Pons (tissue), 1 donor: Measurements from ENCODE around the gene ZBTB16.

Source experiments
- DNase-seq: peaks from one replicate; pipeline ENCODE4 v3.0.0-alpha.2; 2016; ENCODE audit warnings: low spot score

Gene ZBTB16

DNA sequence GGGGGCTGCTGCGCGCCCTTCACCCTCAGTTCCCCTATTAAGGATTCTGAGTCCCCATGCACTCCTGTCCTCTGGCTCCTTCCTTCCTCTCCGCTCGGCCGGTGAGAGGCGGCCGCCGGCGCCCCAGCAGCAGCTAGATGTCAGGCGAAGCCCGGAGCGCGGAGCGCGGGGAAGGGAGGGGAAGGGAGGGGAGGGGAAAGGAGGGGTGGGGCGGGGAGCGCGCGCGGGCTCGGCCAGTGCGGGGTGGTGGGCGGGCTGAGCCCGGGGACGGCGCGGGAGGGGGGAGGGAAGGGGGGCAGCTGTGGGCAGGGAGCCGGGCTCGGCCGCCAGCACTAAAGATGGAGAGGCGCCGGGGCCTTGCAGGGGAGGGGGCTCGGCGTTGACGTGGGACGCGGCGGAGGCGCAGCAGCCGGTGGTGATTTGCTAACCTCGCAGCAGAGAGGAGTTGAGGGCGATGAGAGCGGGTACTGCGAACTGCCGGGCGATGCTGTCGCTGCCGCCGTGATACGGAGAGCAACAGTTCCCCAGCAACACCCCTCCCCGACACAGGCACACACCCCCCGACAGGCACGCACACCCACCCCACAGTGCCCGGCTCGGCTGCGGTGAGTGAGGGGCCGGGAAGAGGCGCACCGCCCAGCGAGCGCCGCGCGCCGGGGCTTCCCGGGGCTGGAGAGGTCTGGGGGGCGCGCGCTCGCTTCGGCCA is at the start of gene ZBTB16:
ZBTB16 (plus strand) TSS at position 434 of the 706 bp plus-strand sequence. CDS start 3,590 bp downstream, outside the sequence.
- peak; percentile 91 for DNase-seq

- DNase-seq: no peak
These were observed 48.6 kb upstream of the ZBTB16 start for GRCh38 chr11:114010931-114011330.

GRCh38 chr11:114011443-114011842 is 48.1 kb upstream of the ZBTB16 start:
- no peak for DNase-seq

DNA sequence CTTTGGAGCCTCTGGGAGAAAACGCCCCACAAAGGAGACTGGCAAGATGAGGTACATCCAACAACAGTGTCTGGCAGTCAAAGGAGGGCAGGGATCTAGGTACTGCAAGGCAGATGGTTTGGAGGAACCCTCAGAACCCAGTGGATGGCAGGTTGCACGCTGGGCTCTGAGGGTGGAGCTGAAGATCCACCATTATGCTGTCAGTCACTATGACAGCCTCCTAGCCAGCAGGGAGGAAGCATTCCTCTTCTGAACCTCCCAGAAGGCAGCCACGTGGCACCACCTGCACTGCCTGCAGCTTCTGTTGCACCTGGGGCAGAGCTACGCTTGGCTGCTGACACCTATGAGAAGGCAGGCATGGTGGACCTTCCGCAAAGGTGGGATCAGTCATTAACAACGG is 44.4 kb upstream of the ZBTB16 start:
- DNase-seq: no peak

DNA sequence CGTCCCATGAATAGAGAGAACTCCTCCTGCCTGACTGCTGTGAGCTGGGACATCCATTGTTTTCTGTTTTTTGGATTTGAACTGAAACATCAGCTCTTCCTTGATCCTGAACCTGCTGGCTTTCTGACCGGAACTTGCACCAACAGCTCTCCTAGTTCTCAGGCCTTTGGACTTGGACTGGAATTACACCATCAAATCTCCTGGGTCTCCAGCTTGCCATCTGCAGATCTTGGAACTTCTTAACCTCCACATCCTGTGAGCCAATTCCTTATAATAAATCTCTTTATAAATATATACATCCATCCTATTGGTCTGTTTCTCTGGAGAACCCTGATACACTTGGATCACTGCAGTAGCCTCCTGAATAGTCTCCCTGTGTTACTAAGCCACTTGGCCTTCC is 42.5 kb upstream of the ZBTB16 start:
- DNase-seq: no peak

DNA sequence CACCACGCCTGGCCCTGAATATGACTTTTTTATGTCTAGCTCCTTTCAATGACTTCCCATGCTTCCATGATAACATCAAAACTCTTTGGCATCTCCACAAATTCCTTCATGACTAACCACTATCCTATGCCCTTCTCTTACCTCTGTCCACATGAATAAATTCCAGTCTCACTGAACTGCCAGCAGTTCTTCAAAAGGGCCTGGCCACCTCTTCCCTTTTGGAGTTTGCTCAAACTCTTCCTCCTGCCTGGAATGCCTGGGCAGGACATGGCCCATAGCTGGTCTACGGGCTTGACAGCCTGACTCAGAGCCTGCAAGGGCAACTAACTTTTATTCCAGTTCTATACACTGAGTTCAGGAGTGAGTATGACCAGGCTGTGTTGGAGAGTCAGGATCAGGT is 41.8 kb upstream of the ZBTB16 start:
- DNase-seq: no peak

- DNase-seq: no peak
These were observed 40.5 kb upstream of the ZBTB16 start for GRCh38 chr11:114019046-114019445.

DNA sequence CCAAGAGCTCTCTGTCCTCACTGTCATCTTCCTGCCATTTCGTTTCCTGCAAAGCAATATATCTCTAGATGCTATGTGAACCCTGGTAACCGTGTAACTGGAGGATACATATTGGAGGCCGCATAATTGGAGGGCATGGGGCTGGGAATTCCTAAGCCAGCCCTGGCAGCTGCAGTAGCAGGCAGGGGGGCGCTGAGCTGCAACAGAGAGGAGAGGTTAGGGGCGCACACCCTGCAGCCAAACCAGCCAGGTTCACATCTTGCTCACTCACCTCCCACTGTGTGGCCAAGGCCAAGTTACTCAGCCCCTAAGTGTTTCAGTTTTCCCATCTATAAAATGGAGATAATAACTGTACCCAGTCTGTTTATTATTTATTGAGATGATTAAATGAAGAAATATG is 39.9 kb upstream of the ZBTB16 start:
- no peak for DNase-seq

- DNase-seq: no peak
These were observed 34.1 kb upstream of the ZBTB16 start for GRCh38 chr11:114025329-114025907.

- no peak for DNase-seq
These were observed 33.2 kb upstream of the ZBTB16 start for GRCh38 chr11:114026355-114026754.

DNA sequence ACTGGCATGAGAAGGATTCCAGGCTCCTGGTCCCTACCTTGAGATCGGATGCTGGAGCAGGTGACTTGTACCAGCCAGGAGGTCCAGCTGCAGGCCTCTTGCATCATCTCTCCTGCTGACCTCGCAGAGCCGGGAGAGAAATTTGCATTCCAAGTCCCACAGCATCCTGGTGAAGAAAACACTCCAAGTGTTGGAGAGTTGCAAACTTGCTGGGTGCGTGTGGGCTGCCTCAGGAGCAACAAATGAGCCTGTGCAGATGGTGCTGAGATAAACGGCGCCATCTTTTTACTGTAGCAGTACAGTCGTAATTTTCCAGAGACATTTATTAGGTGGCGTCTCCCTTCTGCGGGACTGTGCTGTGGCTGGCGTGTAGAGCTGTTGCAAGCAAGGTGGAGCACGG is 32.1 kb upstream of the ZBTB16 start:
- DNase-seq: no peak

DNA sequence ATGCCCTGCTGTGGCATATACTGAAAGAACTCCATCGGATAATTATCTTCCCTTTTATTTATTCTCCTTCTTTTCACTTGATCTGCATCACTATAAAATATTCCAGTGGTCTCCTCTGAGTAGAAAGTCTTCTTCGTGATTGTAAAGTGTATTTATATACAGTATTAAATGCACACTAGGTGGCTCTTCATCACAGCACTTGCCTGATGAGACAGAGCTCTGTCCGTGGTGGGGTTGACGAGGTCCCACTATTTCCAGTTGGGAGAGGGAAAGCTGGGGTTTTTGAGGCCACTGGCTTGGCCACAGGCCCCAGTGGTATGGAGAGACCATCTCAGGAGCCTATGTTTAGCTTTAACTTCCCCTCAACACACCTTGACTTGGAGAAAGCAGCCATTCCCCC is 31.6 kb upstream of the ZBTB16 start:
- DNase-seq: no peak

DNA sequence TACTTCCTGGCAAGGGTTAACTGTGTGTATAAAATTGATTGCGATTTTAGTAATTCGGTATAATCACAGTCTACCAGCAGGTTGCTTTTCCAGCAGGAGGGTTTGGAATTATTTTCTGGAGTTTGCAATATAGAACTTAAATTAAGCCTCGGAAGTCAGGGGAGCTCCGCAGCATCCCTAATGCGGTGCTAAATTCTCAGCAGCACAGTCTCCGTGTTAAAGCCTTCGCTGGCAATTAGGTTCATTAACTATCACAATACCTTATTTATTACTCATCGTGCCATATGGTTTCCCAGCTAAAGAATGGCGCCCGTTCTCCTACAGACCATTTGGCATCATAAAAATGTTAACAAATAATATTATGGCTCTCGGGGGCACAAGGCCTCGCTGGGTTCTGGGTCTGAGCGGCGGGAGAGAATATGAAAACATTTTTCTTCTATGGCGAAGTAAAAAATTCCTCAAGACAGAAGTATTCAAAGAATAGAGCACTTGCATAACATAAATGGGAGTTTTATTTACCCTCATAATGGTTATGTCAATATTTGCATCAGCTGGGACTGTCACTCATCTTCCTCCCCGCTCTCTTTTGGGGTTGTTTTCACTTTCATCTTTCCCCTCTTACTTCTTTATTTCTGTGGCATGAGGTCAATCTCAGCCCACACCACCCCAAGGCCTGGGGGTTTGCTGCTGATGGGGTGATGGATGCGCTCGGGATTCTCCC is 28.1 kb upstream of the ZBTB16 start:
- no peak for DNase-seq

GRCh38 chr11:114031967-114032320 is 27.6 kb upstream of the ZBTB16 start:
- no peak for DNase-seq

GRCh38 chr11:114033066-114033465 is 26.4 kb upstream of the ZBTB16 start:
- DNase-seq: no peak

DNA sequence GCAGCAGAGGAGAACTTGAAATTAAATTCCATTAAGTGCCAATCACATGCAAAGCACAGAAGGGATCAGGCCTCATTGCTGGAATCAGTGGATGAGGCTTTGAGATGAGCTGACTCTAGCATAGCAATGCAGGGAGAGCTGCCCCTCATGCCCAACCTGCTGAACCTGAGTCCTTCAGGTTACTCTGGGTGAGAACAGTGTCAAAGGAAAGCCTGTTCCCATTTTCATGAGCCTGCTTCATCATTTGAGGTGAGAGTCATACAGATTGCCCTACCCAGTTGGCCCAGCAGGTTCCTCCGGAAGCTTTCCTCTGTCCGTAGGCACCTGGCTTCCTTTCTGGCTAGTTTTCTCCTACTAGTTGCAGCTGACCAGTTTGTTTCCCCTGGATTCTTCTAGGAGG is 25.9 kb upstream of the ZBTB16 start:
- no peak for DNase-seq

GRCh38 chr11:114034956-114035355 is 24.6 kb upstream of the ZBTB16 start:
- no peak for DNase-seq

DNA sequence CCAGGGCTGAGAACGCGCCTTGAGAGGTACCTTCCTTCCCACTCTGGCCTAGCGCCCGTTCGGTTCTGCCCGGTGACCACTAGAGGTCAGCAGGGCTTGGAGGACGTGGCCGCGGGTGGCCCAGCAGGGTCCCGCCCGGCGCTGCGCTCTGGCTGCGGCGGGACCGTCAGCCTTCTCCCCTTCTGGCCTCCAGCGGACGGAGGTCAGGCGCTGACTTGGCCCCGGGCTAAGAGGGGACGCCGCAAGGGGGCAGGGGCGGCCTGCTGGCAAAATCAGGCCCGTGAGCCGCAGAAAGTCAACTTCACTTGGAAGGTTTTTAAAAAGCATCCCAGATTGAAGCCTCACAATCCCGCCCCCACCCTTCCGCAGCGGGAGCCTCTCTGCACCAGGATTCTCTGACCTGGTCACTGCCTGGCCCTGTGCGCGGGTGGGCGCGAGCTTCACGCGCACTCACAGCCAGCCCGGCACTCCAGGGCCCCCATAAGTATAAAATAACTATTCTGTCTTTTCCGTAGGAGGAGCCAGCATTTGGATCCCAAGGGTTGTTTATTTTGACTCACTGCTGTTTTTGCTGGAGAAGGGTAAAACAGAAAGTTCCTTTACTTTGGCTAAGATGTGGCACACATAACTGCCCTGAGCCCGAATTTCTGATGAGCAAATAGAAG is 23.2 kb upstream of the ZBTB16 start:
- peak; percentile 56 for DNase-seq

DNA sequence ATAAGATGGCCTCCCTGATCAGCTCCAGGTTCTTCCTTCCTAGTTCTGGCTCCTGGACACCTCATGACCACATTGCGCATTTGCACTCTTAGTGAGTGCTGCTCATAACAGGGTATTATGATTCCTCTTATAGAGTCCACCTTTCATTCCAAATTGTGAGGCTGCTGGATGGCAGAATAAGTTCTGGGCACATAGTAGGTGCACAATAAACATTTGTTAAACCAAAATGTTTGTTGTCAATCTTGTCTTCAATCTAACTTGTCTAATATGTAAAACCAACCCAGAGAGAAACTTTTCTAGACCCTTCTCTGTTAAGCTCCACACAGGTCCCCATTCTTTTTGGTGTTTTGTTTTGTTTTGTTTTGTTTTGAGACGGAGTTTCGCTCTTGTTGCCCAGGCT is 22.6 kb upstream of the ZBTB16 start:
- no peak for DNase-seq

DNA sequence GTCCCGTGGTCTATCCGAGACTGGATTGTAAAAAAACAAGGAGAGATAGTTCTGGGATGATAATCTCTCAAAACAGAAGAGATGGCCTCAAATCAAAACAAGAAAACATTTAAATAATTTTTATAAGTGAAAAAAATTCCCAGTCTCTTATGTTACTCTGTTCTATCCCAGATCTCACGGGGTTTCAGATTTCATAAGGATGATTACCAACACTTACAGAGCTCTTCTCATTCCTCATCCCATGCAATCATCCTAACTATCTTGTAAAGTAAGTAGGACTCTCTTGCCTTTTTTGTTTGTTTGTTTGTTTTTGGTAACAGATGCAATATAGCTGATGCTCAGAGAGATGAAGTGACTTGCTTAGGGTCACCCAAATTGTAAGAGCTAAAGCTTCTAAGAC is 20.0 kb upstream of the ZBTB16 start:
- no peak for DNase-seq

DNA sequence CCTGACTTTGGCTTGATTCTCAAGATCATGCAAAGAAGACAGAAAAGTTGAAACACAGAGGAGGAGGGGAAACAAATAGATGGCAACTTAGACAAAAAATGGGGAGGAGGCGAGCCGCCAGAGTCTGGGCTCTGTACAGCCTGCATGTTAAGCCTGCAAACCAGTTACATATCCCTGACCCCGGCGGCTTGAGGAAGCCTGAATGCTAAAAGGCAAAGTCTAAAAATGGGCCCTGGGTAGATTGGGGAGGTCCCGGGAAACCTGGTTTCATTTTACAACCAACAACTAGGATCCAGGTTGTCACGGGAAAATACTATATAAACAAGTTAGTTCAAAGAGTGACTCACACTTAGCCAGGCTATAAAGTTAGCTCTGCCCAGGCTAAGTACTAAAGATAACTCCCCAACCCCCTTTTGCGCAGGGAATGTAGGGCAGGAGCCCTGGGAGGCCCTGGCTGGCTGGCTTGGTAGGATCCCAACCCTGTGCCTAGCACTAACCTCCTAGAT is 18.8 kb upstream of the ZBTB16 start:
- no peak for DNase-seq

DNA sequence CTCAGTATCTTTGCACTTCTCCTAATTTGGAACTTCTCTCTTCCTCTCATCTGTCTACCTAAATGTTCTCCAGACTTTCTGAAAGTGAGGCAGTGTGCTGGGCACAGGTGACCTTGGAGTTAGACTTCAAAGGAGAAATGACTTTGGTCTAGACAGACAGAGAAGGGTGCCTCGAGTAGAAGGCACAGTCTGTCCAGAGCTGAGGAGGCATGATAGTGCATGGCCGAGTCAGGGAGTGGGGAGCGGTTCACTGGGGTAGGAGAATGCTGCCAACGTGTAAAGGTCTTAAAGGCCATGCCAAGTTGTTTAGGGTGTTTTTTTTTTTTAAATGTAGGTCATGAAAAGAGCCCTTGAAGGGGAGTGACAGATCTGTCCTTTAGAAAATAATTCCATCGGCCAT is 17.3 kb upstream of the ZBTB16 start:
- DNase-seq: no peak
